Activated naive CD8-positive, alpha-beta T cell treated with anti-CD3 and anti-CD28 coated beads, Interleukin-2, amount 50 U/mL, for 16 hours (primary cell): Measurements from ENCODE around the gene SYNJ2BP.
"Not testable (repeated sequence)": the region's sequence is repeated elsewhere in the genome, so short reads cannot be mapped to it uniquely, and the experiment has no call there.

Source experiments
- DNase-seq: peaks from one replicate; pipeline ENCODE4 v3.0.0-alpha.2; 2020; ENCODE audit warnings: low read depth, low spot score

SYNJ2BP gene

DNA sequence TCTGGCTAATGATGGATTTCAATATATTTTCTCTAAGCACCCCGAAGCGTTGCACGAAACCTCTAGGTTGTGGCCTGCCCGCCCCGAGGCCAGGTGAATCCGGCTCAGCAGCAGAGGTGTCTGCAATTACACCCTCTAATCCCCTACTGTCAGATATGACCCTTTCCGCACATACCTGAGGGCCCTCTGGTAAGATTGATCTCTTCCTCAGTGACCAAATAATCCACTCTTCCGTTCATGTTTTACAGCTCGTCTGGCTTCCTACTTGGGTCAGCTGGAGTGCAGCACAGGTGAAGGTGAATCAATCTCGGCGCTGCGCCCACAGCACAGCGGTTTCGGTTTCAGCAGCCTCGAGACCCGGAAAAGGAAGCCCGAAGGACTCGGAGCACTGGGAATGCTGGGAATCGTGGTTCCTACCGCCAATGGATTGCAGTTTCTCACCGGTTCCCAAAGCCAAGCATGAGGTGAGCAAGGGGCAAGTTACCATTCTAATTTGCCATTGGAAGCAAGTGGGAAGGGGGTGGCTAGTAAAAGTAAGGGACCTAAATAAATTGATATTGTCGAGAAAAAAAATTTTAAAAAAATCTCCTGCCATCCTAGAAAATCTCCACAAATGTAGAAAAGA lies at the start of gene SYNJ2BP:
Gene SYNJ2BP (minus strand): TSS at position 366 of the 625 bp plus-strand sequence. CDS start 127 bp downstream, at position 239.
- DNase-seq = peak; percentile 7

- DNase-seq = no peak
These were observed 37.8 kb upstream of the SYNJ2BP start for GRCh38 chr14:70454731-70455130.

DNA sequence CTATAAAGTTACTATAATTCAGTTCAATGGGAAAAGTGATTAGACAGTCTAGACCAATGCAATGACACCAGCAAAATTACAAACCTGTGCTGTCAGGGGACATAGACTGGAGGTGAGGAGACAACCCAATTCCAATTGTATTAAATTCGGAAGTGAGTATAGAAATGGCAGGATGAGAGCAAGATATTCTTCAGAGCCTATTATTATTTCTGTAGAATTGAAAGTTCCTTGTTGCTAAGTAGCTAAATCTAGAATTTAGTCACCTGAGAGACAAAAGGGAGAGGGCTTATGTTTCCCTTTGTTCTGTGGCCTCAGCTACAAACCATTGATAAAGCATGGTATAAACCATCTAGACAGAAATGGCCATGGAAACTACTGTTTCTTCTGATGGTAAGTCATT lies 35.0 kb upstream of the SYNJ2BP start, which contains the start of gene ADAM21:
Gene ADAM21 (plus strand): TSS at position 301 of the 400 bp plus-strand sequence. CDS start 5,326 bp downstream, outside the sequence.
- no peak for DNase-seq

DNA sequence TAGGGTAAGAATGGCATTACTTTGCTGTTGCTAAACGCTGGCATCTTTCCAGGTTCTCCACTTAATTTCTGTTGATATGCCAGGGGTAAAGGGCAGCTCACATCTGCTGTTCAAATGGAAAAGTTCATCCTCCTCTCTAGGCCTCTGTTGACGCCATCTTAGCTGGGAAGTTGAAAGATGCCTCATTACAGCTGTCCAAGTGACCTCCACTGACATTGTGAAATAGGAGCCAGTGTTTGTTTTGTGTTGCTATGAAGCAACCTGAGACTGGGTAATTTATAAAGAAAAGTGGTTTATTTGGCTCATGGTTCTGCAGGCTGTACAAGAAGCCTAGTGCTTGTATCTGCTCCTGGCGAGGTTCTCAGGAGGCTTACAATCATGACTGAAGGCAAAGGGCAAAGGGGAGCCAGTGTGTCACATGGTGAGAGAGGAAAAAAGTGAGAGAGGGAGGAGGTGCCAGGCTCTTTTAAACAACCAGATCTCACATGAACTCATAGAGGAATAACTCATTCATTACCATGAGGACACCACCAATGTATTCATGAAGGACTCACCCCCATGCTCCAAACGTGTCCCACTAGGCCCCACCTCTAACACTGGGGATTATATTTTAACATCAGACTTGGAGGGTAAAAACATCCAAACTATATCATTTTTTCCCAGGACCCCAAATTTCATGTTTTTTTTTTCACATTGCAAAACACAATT lies 31.9 kb upstream of the SYNJ2BP start:
- DNase-seq = no peak

GRCh38 chr14:70442750-70443149 lies 25.9 kb upstream of the SYNJ2BP start:
- no peak for DNase-seq

DNA sequence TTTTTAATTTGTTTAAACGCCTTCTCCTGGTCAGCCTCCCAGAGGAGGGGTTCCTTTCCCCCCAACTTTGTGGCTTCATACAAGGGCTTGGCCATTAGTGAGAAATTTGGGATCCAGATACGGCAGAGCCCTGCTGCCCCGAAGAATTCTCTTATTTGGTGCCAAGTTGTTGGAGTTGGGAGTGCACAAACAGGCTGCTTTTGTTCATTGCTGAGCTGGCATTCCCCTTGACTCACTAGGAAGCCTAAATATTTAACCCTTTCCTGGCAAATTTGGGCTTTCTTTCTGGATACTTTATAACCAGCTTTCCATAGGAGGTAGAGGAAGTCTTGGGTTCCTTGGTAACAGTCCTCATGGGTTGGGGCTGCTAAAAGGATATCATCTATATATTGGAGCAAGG lies 24.8 kb upstream of the SYNJ2BP start:
- no peak for DNase-seq

DNA sequence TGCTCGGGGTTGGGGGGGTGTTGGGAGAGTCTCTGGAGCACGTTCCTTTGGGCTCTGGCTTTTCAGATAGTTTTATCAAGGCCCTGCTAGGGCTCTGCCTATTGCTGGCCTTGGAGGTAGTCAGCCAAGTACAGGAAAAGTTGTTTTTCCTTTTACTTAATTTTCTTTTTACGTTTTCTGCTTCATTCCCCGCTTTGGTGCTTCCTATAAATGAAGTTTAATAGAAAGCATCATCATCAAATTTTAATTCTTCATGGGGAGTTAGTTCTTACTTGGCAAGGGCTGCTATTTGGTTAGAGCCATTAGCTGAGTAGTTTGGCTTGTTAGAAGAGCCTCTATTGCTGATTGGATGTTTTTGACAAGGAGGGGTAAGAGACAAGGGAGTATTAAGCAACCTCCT lies 20.0 kb upstream of the SYNJ2BP start:
- DNase-seq = no peak

DNA sequence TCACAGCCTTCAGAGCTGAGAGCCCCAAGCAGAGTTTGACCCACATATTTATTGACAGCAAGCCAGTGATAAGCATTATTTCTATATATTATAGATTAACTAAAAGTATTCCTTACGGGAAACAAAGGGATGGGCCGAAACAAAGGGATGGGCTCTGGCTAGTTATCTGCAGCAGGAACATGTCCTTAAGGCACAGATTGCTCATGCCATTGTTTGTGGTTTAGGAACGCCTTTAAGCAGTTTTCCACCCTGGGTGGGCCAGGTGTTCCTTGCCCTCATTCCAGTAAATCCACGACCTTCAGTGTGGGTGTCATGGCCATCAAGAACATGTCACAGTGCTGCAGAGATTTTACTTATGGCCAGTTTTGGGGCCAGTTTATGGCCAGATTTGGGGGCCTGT lies 9.7 kb upstream of the SYNJ2BP start:
- DNase-seq = not testable (repeated sequence)

DNA sequence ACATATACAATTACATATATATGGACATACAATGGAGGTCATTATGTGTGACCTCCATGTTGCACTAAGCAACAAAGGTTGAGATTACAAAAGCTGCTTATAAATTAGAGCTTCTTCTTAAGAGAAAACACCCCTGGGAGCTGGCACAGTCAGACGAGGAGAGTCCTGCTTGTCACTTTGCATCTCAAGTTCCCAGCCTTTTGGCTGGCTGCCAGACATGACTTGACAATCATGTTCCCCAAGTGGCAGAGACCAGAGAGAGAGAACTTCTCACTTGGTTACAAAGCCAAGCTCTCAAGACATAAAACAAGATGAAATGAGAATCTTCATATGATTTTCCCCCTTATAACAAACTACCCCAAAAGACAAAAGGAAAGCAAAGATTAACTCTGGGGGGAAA lies 8.5 kb upstream of the SYNJ2BP start:
- DNase-seq = no peak

DNA sequence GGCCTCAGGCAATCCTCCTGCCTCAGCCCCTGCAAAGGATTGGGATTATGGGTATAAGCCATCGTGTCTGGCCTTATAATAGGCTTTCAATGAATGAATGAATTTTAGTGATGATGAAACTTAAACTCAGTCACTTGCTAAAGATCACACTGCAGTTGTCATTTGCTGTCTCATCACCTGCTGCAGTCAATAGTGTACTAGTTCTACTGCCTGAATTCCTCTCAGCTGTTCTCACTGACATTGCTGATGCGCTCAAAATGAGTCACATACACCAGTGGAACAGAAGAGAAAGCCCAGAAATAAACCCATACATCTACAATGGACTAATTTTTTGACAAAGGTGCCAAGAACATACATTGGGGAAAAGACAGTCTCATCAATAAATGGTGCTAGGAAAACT lies 5.6 kb upstream of the SYNJ2BP start:
- no peak for DNase-seq

GRCh38 chr14:70419270-70419931 lies 2.5 kb upstream of the SYNJ2BP start:
- not testable (repeated sequence) for DNase-seq

GRCh38 chr14:70416338-70416724 lies 559 bp downstream of the SYNJ2BP start:
- no peak for DNase-seq

DNA sequence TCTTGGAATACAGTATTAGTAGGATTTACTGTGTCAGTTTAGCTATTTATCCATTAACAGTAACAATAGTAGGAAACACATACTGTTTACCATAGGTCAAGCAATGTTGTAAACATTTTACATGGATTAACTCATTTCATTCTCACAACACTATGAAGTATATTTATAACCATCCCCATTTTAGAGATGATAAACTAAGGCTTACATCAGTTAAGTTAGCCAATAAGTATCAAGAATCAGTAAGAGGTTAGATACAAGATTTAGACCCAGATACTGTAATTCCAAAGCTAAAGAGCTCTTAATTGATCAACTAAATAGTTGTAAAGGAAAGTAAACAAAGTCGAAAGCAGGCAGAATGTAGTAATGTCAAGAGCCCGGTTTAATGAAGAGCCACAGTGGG lies 1.1 kb downstream of the SYNJ2BP start:
- DNase-seq = no peak

- DNase-seq = no peak
These were observed 9.3 kb downstream of the SYNJ2BP start for GRCh38 chr14:70407621-70408020.

GRCh38 chr14:70406216-70406615 lies 10.7 kb downstream of the SYNJ2BP start:
- not testable (repeated sequence) for DNase-seq

DNA sequence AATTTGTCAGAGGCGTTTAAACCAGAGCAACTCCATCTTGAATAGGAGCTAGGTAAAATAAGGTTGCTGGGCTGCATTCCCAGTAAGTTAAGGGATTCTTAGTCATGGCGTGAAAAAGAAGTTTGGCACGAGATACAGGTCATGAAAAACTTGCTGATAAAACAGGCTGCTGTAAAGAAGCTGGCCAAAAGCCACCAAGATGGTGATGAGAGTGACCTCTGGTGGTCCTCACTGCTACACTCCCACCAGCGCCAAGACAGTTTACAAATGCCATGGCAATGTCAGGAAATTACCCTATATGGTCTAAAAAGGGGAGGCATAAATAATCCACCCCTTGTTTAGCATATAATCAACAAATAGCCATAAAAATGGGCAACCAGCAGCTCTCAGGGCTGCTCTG lies 13.6 kb downstream of the SYNJ2BP start:
- not testable (repeated sequence) for DNase-seq

DNA sequence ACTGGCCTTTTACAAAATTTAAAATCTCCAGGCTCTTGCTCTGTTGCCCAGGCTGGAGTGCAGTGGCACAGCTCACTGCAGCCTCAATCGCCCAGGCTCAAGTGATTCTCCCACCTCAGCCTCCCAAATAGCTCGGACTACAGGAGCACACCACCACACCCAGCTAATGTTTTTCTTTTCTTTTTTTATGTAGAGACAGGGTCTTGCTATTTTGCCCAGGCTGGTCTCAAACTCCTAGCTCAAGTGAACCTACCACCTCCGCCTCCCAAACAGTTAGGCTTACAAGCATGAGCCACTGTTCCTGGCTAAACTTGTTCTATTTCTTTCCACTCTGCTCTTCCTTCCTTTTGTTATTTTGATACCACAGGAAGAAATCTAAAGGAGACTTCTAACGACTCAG lies 15.2 kb downstream of the SYNJ2BP start:
- no peak for DNase-seq

DNA sequence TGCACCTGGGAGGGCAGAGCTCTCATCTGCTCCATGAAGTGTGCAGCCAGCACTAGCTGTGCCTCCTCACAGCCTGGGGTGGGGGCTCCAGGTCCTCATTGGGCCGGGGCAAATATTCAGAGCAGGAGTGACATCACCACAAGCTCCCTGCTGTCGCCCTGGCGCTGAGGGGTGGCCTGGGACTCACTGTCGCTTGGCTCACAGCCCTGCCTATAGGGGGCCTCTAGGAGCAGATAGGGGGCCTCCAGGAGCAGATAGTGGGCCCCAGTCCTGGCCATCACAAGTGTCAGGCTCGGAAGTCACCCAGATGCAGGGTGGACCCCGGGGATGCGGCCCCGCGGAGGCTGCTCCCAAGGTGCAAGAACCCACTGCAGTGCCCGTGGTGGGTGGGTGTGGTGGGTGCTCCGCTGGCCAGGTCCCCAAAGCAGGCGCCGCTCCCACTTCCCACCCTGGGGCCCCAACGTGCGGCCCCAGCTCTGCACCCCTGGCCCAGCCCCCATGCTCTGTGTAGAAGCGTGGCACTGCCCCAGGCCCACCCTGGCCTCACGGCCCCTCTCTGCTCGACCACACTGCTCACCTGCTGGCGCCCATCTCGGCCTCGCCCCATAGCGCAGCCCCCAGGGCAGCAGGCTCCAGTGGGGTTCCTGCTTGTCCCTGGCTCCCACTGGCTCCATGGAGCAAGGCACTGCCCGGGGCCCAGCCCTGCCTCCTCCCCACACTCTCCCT lies 18.0 kb downstream of the SYNJ2BP start:
- DNase-seq = no peak

DNA sequence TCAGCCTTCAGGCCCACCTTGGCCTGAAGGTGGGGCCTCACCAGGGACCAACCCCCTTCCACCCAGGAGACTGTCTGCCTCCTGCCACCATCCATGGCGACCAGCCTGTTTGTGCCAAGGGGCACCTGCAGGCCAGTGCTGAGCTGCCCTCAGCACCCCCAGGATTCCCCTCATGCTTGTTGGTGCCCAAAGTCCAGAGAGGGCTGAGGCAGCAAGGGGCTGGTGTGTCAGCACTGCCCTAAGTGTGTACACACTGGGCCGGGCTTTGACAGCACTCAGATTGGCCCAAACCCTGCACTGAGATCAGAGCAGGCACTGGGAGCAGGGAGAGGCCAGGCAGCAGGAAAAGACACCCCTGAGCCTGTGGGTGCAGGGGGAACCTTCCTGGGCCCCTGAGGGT lies 18.6 kb downstream of the SYNJ2BP start:
- no peak for DNase-seq

DNA sequence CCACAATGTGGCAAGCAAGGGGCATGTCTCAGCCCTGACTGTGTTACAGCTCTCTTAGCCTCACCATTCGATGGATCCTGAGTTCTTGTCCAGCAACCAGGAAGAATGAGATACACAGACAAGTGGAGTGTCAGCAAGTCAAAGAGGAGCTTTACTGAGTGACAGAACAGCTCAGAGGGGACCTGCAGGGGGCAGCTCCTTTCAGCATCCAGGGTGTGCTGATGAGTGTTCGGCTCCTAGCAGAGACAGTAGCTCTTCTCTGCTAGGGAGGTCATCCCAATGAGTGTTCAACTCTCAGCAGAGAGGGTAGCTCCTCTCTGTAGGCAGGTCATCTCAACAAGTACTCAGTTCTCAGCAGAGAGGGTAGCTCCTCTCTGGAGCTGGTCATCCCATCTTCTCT lies 19.1 kb downstream of the SYNJ2BP start:
- DNase-seq = no peak

GRCh38 chr14:70394674-70395306 lies 22.1 kb downstream of the SYNJ2BP start:
- no peak for DNase-seq

DNA sequence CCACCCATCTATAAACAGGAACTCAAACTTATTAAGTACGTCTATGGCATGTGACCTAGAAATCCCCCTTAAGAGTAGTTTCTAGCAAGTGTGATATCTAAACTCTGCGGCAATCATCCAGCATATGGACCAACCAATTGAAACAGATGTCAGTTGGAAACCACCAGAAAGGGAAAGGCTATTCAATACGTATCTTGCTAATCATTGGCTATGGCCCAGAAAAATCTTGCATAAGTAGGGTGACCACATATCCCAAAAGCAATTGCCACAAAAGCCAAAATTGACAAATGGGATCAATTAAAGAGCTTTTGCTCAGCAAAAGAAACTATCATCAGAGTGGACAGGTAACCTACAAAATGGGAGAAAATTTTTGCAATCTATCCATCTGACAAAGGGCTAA lies 24.2 kb downstream of the SYNJ2BP start:
- DNase-seq = no peak
